Embryonic facial prominence (tissue), 1 donor: ENCODE measurements around the gene MPV17L2.

Experiments used
- DNase-seq: peaks from one replicate; pipeline ENCODE4 v3.0.0-alpha.2; 2016; ENCODE audit errors: extremely low spot score

MPV17L2 gene

GRCh38 chr19:18218159-18218558 lies 25.1 kb downstream of the MPV17L2 start:
- no peak for DNase-seq

GRCh38 chr19:18218600-18218999 lies 25.6 kb downstream of the MPV17L2 start:
- no peak for DNase-seq

GRCh38 chr19:18219911-18220631 lies 27.1 kb downstream of the MPV17L2 start:
- no peak for DNase-seq

GRCh38 chr19:18220632-18221275 lies 27.7 kb downstream of the MPV17L2 start:
- DNase-seq, result no peak

- DNase-seq, result no peak
Observed at GRCh38 chr19:18221815-18222725, 29.1 kb downstream of the MPV17L2 start.

GRCh38 chr19:18223860-18224524 lies 31.0 kb downstream of the MPV17L2 start:
- no peak for DNase-seq

GRCh38 chr19:18224525-18225354 lies 31.7 kb downstream of the MPV17L2 start:
- peak; percentile 89 for DNase-seq

GRCh38 chr19:18225355-18225701 lies 32.3 kb downstream of the MPV17L2 start:
- DNase-seq, result no peak

GRCh38 chr19:18225702-18226468 lies 32.9 kb downstream of the MPV17L2 start, which contains the start of gene PDE4C:
Gene PDE4C, minus strand, starts transcription at chr19:18226438. Its CDS starts 23 bp downstream, at chr19:18226415.
- DNase-seq, result no peak

- no peak for DNase-seq
Observed at GRCh38 chr19:18226956-18227780, 34.1 kb downstream of the MPV17L2 start.

- DNase-seq, result no peak
Observed at GRCh38 chr19:18227781-18228271, 34.8 kb downstream of the MPV17L2 start.

GRCh38 chr19:18229474-18229873 lies 36.5 kb downstream of the MPV17L2 start:
- no peak for DNase-seq

GRCh38 chr19:18229915-18230314 lies 36.9 kb downstream of the MPV17L2 start:
- no peak for DNase-seq

GRCh38 chr19:18230941-18231734 lies 38.1 kb downstream of the MPV17L2 start:
- no peak for DNase-seq

- DNase-seq, result no peak
Observed at GRCh38 chr19:18231775-18232174, 38.8 kb downstream of the MPV17L2 start.

GRCh38 chr19:18232540-18233223 lies 39.7 kb downstream of the MPV17L2 start:
- DNase-seq, result no peak

GRCh38 chr19:18233224-18233825 lies 40.3 kb downstream of the MPV17L2 start:
- DNase-seq, result no peak
